HG03558 (cell line): Measurements from ENCODE around the gene USP5.

Experiments used
- ATAC-seq: cut with Tn5 transposase; IDR thresholded peaks from one replicate; pipeline ENCODE4 v1.9.1; 2021; ENCODE audit warnings: moderate number of reproducible peaks; ENCODE audit not compliant: unreplicated experiment; ENCODE audit errors: extremely low read depth

The USP5 gene

DNA sequence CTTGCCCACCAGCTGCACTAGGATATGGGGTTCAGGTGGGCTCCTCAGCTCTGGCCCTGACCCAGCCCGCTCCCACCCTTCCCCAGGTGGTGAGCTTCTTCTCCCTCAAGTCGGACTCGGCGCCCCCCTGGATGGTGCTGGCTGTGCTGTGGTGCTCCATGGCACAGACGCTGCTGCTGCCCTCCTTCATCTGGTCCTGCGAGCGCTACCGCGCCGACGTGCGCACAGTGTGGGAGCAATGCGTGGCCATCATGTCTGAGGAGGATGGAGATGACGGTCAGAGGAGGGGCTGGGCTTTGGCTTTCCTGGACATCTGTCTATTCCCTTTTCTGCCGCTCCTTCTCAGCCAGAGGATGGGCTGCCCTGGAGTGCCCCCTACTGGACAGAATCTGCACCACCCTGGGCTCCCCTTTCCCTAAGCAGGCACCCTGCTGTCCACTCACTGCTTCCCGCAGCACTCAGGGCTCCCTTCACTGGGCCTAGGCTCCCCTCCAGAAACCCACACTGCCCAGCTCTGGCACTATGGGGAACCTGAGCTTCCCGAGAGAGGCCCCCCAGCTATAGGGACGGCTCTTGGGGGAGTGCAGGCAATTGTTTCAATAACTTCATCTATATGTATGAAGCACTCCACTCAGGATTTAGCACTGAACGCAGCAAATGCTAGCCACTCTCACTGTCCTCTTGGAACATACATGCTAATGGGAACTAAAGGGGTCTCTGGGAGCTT is 26.4 kb upstream of the USP5 start:
- ATAC-seq, result no peak

GRCh38 chr12:6826125-6826733 is 25.7 kb upstream of the USP5 start:
- ATAC-seq, result no peak

DNA sequence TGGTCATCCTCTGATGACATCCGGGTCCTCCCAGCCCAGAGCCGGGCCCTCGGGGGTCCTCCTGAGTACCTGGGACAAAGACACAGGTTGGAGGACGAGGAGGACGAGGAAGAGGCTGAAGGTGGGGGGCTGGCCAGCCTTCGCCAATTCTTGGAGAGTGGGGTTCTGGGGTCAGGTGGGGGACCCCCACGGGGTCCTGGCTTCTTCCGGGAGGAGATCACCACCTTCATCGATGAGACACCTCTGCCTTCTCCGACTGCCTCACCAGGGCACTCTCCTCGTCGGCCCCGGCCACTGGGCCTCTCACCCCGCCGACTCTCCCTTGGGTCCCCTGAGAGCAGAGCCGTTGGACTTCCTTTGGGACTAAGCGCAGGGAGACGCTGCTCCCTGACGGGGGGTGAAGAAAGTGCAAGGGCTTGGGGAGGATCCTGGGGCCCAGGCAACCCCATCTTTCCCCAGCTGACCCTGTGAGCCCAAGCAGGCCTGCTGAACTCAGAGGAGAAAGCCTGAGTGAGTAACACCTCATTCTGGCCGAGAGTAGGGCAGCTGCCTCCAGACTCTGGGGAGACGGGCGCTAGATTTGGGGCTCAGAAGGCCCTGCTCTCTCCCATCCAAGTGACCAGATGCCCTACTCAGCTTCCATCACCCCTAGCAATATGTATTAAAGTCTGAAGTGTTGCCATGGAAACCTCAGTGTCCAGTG is 25.1 kb upstream of the USP5 start:
- ATAC-seq, result no peak

DNA sequence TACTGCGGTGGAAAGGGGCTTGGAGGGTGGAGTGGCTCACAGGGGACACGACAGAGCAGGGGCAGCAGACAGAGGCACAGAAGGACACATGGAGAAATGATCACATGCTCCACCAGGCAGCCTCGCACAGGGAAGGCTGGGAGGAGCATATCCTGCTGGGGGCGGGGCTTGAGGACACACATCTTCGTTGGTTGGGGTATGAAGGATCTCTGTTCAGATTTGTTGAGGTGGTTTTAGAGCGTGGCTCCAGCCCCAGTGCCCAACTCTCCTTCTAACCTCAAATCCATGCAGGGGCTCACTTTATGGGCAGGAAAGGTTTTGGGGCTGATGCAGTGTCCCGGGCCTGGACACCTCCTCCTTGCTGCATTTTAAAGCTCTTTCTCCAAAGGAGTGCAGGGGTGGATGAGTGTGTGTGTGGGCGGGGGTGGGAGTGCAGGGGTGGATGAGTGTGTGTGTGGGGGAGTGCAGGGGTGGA is 24.5 kb upstream of the USP5 start:
- ATAC-seq, result no peak

DNA sequence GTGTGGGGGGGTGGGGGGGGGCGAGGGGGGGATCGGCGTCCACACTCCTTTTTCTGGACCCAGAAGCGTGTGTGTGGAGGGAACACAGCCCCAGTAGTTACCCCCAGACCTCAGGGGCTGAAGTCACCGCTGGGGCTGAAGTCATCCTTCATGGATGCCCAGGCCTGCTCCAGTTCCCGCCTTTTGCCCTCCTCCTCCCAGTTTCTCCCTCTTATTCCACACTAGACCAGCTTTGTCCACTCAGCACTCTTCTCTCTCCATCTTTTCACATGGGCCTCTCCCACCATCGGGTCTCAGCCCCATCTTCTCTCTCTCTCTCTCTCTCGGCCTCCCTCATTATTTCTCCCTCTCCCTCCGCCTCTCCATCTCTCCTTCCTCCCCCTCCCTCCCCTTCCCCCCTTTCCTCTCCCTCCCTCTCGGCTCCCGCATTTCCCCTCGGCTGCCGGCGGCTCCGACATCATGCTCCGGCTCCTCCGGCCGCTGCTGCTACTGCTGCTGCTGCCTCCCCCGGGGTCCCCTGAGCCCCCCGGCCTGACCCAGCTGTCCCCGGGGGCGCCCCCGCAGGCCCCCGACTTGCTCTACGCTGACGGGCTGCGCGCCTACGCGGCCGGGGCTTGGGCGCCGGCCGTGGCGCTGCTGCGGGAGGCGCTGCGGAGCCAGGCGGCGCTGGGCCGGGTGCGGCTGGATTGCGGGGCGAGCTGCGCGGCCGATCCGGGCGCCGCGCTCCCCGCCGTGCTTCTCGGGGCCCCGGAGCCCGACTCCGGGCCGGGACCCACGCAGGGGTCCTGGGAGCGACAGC is 23.8 kb upstream of the USP5 start, which contains the start of gene P3H3:
Gene P3H3 (plus strand): TSS at position 426 of the 799 bp plus-strand sequence. CDS start 34 bp downstream, at position 460.
- no peak for ATAC-seq

DNA sequence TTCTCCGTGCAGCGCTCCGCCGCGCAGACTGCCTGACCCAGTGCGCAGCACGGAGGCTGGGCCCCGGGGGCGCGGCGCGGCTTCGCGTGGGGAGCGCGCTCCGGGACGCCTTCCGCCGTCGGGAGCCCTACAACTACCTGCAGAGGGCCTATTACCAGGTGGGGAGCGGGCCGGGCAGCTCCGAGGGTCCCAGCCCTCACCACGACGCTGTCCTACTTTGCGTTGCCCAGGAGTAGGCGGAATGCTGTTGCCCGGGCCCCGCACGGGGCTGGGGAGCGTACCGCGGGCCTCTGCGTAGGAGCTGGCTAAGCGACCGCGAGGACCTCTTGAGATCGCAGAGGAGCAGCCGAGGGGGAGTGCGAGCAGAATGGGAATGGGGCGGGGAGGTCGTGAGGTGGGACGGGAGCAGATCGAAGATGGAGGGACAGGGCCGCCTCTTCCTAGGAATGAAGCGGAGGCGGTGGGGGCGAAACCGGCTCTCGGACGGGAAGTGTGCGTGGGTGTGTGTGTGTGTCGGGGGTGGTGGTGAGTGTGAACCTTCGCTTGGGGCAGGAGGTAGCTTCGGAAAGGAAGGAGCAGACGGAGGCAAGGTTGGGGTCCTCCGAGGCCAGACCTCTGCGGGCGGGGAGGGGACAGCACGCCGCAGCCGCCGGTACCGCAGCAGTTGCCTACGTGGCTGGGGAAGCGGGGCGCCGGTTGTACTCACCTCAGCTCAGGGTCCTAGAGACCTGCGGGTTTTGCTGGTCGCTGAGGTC is 23.0 kb upstream of the USP5 start:
- no peak for ATAC-seq

DNA sequence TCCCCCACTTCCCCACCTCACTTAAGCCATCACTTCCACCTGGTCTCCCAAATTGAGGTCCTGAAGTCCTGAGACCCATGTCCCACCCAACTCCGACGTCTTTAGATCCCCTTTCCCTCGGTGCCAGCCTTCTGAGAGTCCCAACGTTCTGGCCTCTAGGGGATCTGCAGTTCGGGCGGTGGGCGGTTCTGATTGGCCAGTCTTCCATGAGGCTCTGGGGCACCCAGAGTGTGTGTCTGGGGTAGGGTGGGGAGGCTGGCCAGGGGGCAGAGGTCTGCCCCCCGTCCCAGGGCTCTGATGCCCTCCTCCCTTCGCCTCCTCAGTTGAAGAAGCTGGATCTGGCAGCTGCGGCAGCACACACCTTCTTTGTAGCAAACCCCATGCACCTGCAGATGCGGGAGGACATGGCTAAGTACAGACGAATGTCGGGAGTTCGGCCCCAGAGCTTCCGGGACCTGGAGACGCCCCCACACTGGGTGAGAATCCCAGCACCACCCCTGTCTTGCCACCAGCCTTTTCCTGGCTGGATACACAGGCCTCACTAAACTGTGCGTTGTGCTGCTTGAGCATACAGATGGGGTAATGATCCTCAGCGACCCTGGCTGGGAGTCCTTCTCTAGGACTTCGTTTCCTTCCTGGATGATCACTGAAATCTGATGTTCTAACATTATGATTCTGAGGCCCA is 22.3 kb upstream of the USP5 start:
- no peak for ATAC-seq

- no peak for ATAC-seq
These were observed 21.6 kb upstream of the USP5 start for GRCh38 chr12:6830286-6830890.

DNA sequence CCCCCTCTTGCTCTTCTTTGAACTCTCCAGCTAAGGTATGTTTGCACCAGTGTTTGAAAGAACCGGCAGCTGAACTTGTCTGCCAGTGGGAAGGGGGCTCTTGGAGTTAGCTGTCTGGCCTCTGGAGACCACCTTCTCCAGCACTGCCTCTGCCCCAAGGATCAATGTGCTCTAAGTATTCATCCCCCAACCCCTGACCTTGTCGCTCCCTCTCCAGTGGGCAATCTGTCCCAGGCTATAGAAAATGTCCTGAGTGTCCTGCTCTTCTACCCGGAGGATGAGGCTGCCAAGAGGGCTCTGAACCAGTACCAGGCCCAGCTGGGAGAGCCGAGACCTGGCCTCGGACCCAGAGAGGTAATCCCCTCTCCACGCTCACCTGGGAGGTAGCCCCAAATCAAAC is 21.0 kb upstream of the USP5 start:
- no peak for ATAC-seq

GRCh38 chr12:6831450-6831995 is 20.4 kb upstream of the USP5 start:
- ATAC-seq, result no peak

DNA sequence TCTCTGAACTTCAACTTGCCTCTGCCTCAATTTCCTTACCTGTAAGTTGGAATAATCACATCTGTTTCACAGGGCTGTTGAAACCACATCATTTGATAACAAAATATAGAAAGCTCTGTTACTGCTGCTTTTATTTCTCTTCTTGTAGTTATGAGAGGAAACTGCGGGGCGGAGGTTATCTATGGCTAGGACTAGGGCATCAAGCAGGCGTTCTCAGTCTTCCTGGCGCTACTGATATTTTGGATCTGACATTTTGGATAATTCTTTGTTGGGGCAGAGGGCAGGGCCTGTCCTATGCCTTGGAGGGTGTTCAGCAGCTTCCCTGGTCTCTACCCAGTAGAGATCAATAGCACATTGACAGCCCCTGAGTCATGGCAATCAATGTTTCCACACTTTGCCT is 19.8 kb upstream of the USP5 start:
- ATAC-seq, result no peak

- ATAC-seq, result no peak
These were observed 18.6 kb upstream of the USP5 start for GRCh38 chr12:6833189-6833890.

- no peak for ATAC-seq
These were observed 17.7 kb upstream of the USP5 start for GRCh38 chr12:6834254-6834653.

DNA sequence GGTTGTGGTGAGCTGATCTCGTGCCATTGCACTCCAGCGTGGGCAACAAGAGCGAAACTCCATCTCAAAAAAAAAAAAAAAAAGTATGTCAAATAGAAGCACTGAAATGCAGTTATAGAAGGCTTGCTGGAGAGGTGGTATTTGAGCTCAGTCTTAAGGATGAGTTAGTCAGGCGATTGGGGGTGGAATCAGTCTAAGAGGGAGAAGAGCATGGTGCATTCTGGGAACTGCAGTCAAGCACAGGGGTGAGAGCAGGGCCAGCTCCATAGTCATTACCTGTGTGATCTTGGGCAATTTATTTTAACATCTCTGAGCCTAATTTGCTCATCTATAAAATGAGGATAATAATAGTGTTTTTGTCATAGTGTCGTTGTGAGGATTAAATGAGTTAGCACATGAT is 17.1 kb upstream of the USP5 start:
- no peak for ATAC-seq

GRCh38 chr12:6836851-6837250 is 15.1 kb upstream of the USP5 start:
- no peak for ATAC-seq

DNA sequence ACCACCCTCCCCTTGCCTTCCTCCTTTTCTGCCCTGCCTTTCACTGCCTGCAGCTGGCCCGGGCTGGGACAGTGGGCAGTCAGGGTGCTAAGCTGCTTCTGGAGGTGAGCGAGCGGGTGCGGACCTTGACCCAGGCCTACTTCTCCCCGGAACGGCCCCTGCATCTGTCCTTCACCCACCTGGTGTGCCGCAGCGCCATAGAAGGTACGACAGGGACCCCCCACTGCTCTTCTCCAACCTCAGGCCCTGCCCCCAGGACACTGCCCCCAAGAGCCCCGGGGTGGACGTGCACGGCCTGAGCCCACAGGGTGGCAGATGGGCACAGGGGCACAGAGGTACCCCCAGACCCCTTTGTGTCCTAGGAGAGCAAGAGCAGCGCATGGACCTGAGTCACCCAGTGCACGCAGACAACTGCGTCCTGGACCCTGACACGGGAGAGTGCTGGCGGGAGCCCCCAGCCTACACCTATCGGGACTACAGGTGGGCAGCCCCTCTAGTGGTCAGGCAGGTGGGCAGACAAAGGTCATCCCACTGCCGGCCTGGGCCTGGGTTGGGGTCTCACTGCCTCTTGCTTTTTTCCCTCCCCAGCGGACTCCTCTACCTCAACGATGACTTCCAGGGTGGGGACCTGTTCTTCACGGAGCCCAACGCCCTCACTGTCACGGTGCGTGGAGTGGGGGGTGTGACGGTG is 14.4 kb upstream of the USP5 start:
- no peak for ATAC-seq

DNA sequence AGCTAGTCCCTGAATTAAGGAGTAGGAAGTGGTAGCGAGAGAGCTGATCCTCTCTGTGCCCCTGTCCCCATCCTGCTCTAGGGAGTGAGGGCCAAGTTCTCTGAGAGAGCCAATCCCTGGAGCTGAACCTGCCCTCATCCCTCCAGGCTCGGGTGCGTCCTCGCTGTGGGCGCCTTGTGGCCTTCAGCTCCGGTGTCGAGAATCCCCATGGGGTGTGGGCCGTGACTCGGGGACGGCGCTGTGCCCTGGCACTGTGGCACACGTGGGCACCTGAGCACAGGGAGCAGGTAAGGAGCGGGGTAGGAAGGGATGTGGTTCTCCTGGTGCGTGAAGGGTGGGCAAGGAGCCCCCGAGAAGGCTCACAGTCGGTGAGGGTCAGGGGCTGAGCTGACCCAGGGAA is 13.1 kb upstream of the USP5 start:
- ATAC-seq, result no peak
